ENCODE results near the gene ARHGAP33. TPM values are rescaled to one million over a fixed set of nuclear protein-coding genes. Genes with fewer than 3 reads are reported as not detected.

ARHGAP33 gene
- total RNA-seq, 1 donor: 2.2 TPM

DNA sequence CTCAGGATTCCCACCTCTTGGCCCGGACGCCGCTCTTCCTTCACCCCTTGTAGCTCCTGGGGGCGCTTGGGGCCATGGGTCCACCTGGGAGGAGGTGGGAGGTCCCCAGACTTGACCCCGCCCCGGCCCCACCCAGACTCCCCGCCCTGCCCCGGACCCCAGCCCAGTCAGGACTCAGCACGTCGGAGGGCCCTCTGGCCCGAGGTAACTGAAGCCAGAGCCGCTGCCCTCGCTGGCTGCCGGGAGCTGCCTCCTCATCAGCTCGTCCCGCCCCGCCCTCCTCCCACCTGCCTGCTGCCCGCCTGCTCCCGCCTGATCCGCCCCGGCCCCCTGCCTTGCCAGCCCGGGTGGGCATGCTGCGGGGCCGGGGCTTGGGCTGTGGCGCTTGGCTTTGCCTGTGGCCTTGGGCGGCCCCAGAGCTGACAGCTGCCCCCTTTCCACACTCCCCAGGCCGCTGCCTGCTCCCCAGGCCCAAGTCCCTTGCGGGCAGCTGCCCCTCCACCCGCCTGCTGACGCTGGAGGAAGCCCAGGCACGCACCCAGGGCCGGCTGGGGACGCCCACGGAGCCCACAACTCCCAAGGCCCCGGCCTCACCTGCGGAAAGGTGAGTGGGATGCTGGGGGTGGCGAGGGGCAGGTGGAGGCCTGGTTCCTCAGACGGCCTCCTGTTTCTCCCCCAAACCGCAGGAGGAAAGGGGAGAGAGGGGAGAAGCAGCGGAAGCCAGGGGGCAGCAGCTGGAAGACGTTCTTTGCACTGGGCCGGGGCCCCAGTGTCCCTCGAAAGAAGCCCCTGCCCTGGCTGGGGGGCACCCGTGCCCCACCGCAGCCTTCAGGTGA, 9.4 kb downstream of the ARHGAP33 start:
- Histone ChIP-seq H4K20me1 (ENCODE audit: insufficient read depth, low read length) (no peaks in the 10 kb centered on the region), H3K79me2 (ENCODE audit: insufficient read depth, low read length) (no peaks in the 10 kb centered on the region), H3K27ac (ENCODE audit: low read depth, low read length) (no peak overlapping the region), H3K36me3 (ENCODE audit: insufficient read depth, low read length) (no peaks in the 10 kb centered on the region), H3K27me3 (ENCODE audit: insufficient read depth, low read length) (no peaks in the 10 kb centered on the region), H3K9me3 (ENCODE audit: low read depth, low read length) (no peaks in the 10 kb centered on the region), H3K4me2 (ENCODE audit: insufficient read depth, low read length) (no peak overlapping the region), H2AFZ (ENCODE audit: low read length) (no peak overlapping the region), H3K4me1 (ENCODE audit: insufficient read depth, low read length) (no peaks in the 10 kb centered on the region), H3K4me3 (ENCODE audit: insufficient read depth, low read length) (no peak overlapping the region)
- peak; percentile 75 for DNase-seq (ENCODE audit: insufficient read length, low spot score, missing footprints)
- TF ChIP-seq CTCF (IDR thresholded peaks at IDR 0.05; ENCODE audit: extremely low read depth, low read depth, low read length): no peak

DNA sequence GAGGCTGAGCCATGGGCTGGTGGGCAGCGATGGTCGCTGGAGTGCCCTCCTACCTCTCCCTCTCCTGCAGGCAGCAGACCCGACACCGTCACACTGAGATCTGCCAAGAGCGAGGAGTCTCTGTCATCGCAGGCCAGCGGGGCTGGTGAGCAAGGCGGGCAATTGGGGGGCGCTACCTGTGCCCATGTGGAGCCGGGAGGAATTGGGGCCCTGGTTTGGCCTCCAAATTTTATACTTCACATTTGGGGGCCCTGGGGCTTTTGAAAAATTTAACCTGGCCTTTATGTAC, 9.9 kb downstream of the ARHGAP33 start:
- Histone ChIP-seq H3K4me3 (ENCODE audit: insufficient read depth, low read length) (no peak overlapping the region), H3K27ac (ENCODE audit: low read depth, low read length) (no peak overlapping the region), H3K9me3 (ENCODE audit: low read depth, low read length) (no peaks in the 10 kb centered on the region), H3K4me2 (ENCODE audit: insufficient read depth, low read length) (no peak overlapping the region), H2AFZ (ENCODE audit: low read length) (no peak overlapping the region), H3K4me1 (ENCODE audit: insufficient read depth, low read length) (no peaks in the 10 kb centered on the region), H3K79me2 (ENCODE audit: insufficient read depth, low read length) (no peaks in the 10 kb centered on the region), H3K27me3 (ENCODE audit: insufficient read depth, low read length) (no peaks in the 10 kb centered on the region), H4K20me1 (ENCODE audit: insufficient read depth, low read length) (no peaks in the 10 kb centered on the region), H3K36me3 (ENCODE audit: insufficient read depth, low read length) (no peaks in the 10 kb centered on the region)
- no peak for TF ChIP-seq CTCF (IDR thresholded peaks at IDR 0.05; ENCODE audit: extremely low read depth, low read depth, low read length)
- no peak for DNase-seq (ENCODE audit: insufficient read length, low spot score, missing footprints)

DNA sequence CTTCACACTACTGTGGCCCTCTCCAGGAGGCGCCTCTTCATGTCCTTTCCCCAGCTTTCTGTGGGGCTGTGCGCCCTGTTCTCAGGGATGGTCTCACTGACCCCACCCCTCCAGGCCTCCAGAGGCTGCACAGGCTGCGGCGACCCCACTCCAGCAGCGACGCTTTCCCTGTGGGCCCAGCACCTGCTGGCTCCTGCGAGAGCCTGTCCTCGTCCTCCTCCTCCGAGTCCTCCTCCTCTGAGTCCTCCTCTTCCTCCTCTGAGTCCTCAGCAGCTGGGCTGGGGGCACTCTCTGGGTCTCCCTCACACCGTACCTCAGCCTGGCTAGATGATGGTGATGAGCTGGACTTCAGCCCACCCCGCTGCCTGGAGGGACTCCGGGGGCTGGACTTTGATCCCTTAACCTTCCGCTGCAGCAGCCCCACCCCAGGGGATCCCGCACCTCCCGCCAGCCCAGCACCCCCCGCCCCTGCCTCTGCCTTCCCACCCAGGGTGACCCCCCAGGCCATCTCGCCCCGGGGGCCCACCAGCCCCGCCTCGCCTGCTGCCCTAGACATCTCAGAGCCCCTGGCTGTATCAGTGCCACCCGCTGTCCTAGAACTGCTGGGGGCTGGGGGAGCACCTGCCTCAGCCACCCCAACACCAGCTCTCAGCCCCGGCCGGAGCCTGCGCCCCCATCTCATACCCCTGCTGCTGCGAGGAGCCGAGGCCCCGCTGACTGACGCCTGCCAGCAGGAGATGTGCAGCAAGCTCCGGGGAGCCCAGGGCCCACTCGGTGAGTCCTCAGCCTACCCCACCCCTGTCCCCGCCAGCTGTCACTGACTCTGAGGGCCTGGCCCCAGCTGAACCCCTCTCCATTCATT, 11.2 kb downstream of the ARHGAP33 start:
- no peak overlapping the region for H3K27ac ChIP-seq (ENCODE audit: low read depth, low read length)
- H2AFZ ChIP-seq (ENCODE audit: low read length): no peak overlapping the region
- H4K20me1 ChIP-seq (ENCODE audit: insufficient read depth, low read length): no peaks in the 10 kb centered on the region
- TF ChIP-seq CTCF (IDR thresholded peaks at IDR 0.05; ENCODE audit: extremely low read depth, low read depth, low read length): no peak
- H3K36me3 ChIP-seq (ENCODE audit: insufficient read depth, low read length): no peaks in the 10 kb centered on the region
- no peak overlapping the region for H3K4me3 ChIP-seq (ENCODE audit: insufficient read depth, low read length)
- H3K27me3 ChIP-seq (ENCODE audit: insufficient read depth, low read length): no peaks in the 10 kb centered on the region
- H3K79me2 ChIP-seq (ENCODE audit: insufficient read depth, low read length): no peaks in the 10 kb centered on the region
- H3K4me1 ChIP-seq (ENCODE audit: insufficient read depth, low read length): no peaks in the 10 kb centered on the region
- peak; percentile 73 for DNase-seq (ENCODE audit: insufficient read length, low spot score, missing footprints)
- no peaks in the 10 kb centered on the region for H3K9me3 ChIP-seq (ENCODE audit: low read depth, low read length)
- no peak overlapping the region for H3K4me2 ChIP-seq (ENCODE audit: insufficient read depth, low read length)

GRCh38 chr19:35787227-35787799, 11.9 kb downstream of the ARHGAP33 start:
- H3K36me3 ChIP-seq (ENCODE audit: insufficient read depth, low read length): no peaks in the 10 kb centered on the region
- no peaks in the 10 kb centered on the region for H3K9me3 ChIP-seq (ENCODE audit: low read depth, low read length)
- H3K79me2 ChIP-seq (ENCODE audit: insufficient read depth, low read length): no peaks in the 10 kb centered on the region
- no peak overlapping the region for H3K4me2 ChIP-seq (ENCODE audit: insufficient read depth, low read length)
- no peak overlapping the region for H2AFZ ChIP-seq (ENCODE audit: low read length)
- peak; percentile 90 for DNase-seq (ENCODE audit: insufficient read length, low spot score, missing footprints)
- no peak overlapping the region for H3K27ac ChIP-seq (ENCODE audit: low read depth, low read length)
- H3K4me3 ChIP-seq (ENCODE audit: insufficient read depth, low read length): no peak overlapping the region
- H3K27me3 ChIP-seq (ENCODE audit: insufficient read depth, low read length): no peaks in the 10 kb centered on the region
- no peak for TF ChIP-seq CTCF (IDR thresholded peaks at IDR 0.05; ENCODE audit: extremely low read depth, low read depth, low read length)
- H3K4me1 ChIP-seq (ENCODE audit: insufficient read depth, low read length): no peaks in the 10 kb centered on the region
- H4K20me1 ChIP-seq (ENCODE audit: insufficient read depth, low read length): no peaks in the 10 kb centered on the region
